Fibroblast of lung (primary cell): Measurements from ENCODE around the gene MPPED2.
"Not testable (repeated sequence)": the region's sequence is repeated elsewhere in the genome, so short reads cannot be mapped to it uniquely, and the experiment has no call there.

Experiments
- CTCF ChIP-seq, 2 donors: IDR thresholded peaks in 1 of 2; conservative IDR thresholded peaks in 1 of 2; 1 replicate in 1 of 2; 2 replicates in 1 of 2; pipeline ENCODE4 v1.5.1; 2011 to 2012; ENCODE audit warnings: low read length in 2 of 2, control low read depth in 1 of 2, inconsistent platforms in 1 of 2, low read depth in 1 of 2, mild to moderate bottlenecking in 1 of 2
- EZH2 ChIP-seq: IDR thresholded peaks from 2 replicates; pipeline ENCODE4 v1.5.1; 2012; ENCODE audit warnings: low read length, control low read depth, mild to moderate bottlenecking; ENCODE audit errors: missing control alignments

- not testable (repeated sequence) for TF ChIP-seq CTCF (conservative IDR thresholded peaks at IDR 0.05 in 1 of 2, IDR thresholded peaks at IDR 0.05 in 1 of 2; ENCODE audit: low read depth in 1 of 2, low read length in 2 of 2); EZH2
These were observed 31.6 kb downstream of the MPPED2 start for GRCh38 chr11:30554587-30554986.
